Liver (tissue), 9 donors: ENCODE measurements around the gene RBX1. TPM values are rescaled to one million over a fixed set of nuclear protein-coding genes. Genes with fewer than 3 reads are reported as not detected.

Source experiments
- DNase-seq: peaks from one replicate; pipeline ENCODE4 v3.0.0-alpha.2; 2017; ENCODE audit warnings: low spot score
- H3K27ac ChIP-seq, 2 donors: one replicate each; pipeline ENCODE4 v1.7.0; 2013; ENCODE audit warnings: inconsistent platforms in 2 of 2, low read length in 2 of 2, control low read depth in 1 of 2, low read depth in 1 of 2, mild to moderate bottlenecking in 1 of 2
- H3K27me3 ChIP-seq, 4 donors: one replicate each; pipeline versions ENCODE4 v1.6.1 to v1.7.0; 2013; ENCODE audit warnings: low read length in 3 of 4, inconsistent platforms in 1 of 4, mild to moderate bottlenecking in 1 of 4, moderate library complexity in 1 of 4; ENCODE audit not compliant: control insufficient read depth in 4 of 4, insufficient read depth in 4 of 4
- H3K36me3 ChIP-seq, 4 donors: one replicate each; pipeline versions ENCODE4 v1.6.1 to v1.7.0; 2013; ENCODE audit warnings: low read length in 3 of 4, mild to moderate bottlenecking in 3 of 4, low read depth in 1 of 4, moderate library complexity in 1 of 4; ENCODE audit not compliant: control insufficient read depth in 4 of 4, insufficient read depth in 3 of 4
- H3K4me1 ChIP-seq, 4 donors: one replicate each; pipeline versions ENCODE4 v1.6.1 to v1.7.0; 2013; ENCODE audit warnings: low read length in 3 of 4, mild to moderate bottlenecking in 3 of 4, moderate library complexity in 1 of 4; ENCODE audit not compliant: control insufficient read depth in 4 of 4, insufficient read depth in 4 of 4
- H3K4me3 ChIP-seq, 3 donors: one replicate each; pipeline versions ENCODE4 v1.6.1 to v1.7.0; 2013; ENCODE audit warnings: low read length in 3 of 3, control low read depth in 1 of 3, low read depth in 1 of 3, mild to moderate bottlenecking in 1 of 3
- H3K9ac ChIP-seq, 2 donors: one replicate each; pipeline ENCODE4 v1.7.0; 2013; ENCODE audit warnings: low read length in 2 of 2, mild to moderate bottlenecking in 2 of 2, moderate library complexity in 2 of 2, control low read depth in 1 of 2, low read depth in 1 of 2
- H3K9me3 ChIP-seq, 4 donors: one replicate each; pipeline versions ENCODE4 v1.6.1 to v1.7.0; 2013; ENCODE audit warnings: low read length in 3 of 4; ENCODE audit not compliant: control insufficient read depth in 4 of 4
- ATF3 ChIP-seq: IDR thresholded peaks from 2 replicates; pipeline ENCODE4 v1.6.1; 2016; ENCODE audit warnings: antibody characterized with exemption
- CTCF ChIP-seq: fragments of 150-350 bp; IDR thresholded peaks from 2 replicates; pipeline ENCODE4 v1.5.1; 2017; ENCODE audit warnings: improper control_type of control experiment, low read depth, low read length; ENCODE audit not compliant: missing input control
- EGR1 ChIP-seq, 2 donors: IDR thresholded peaks; 2 replicates each; pipeline ENCODE4 v1.6.1; 2016 to 2018; ENCODE audit warnings: antibody characterized with exemption in 2 of 2, low read depth in 2 of 2
- FOXA1 ChIP-seq: IDR thresholded peaks from 2 replicates; pipeline ENCODE4 v1.6.1; 2016; ENCODE audit warnings: antibody characterized with exemption
- FOXA2 ChIP-seq: IDR thresholded peaks from 2 replicates; pipeline ENCODE4 v1.6.1; 2016; ENCODE audit warnings: antibody characterized with exemption
- GABPA ChIP-seq, 2 donors: IDR thresholded peaks in 1 of 2; conservative IDR thresholded peaks in 1 of 2; 2 replicates each; pipeline ENCODE4 v1.6.1; 2016; ENCODE audit warnings: antibody characterized with exemption in 2 of 2, mild to moderate bottlenecking in 1 of 2, moderate library complexity in 1 of 2
- HNF4A ChIP-seq, 2 donors: conservative IDR thresholded peaks; 2 replicates each; pipeline ENCODE4 v1.6.1; 2016; ENCODE audit warnings: antibody characterized with exemption in 2 of 2, mild to moderate bottlenecking in 2 of 2
- HNF4G ChIP-seq: IDR thresholded peaks from 2 replicates; pipeline ENCODE4 v1.6.1; 2016; ENCODE audit warnings: antibody characterized with exemption
- JUND ChIP-seq, 2 donors: IDR thresholded peaks; 2 replicates each; pipeline ENCODE4 v1.6.1; 2016; ENCODE audit warnings: antibody characterized with exemption in 2 of 2
- MAX ChIP-seq: IDR thresholded peaks from 2 replicates; pipeline ENCODE4 v1.6.1; 2016; ENCODE audit warnings: antibody characterized with exemption
- NR2F2 ChIP-seq: IDR thresholded peaks from 2 replicates; pipeline ENCODE4 v1.6.1; 2016; ENCODE audit warnings: antibody characterized with exemption
- RAD21 ChIP-seq, 2 donors: IDR thresholded peaks; 2 replicates each; pipeline ENCODE4 v1.6.1; 2016; ENCODE audit warnings: antibody characterized with exemption in 2 of 2, mild to moderate bottlenecking in 2 of 2
- REST ChIP-seq: IDR thresholded peaks from 2 replicates; pipeline ENCODE4 v1.6.1; 2016; ENCODE audit warnings: antibody characterized with exemption, mild to moderate bottlenecking
- RXRA ChIP-seq, 2 donors: IDR thresholded peaks; 2 replicates each; pipeline ENCODE4 v1.6.1; 2017 to 2018; ENCODE audit warnings: antibody characterized with exemption in 2 of 2, mild to moderate bottlenecking in 1 of 2
- SP1 ChIP-seq: IDR thresholded peaks from 2 replicates; pipeline ENCODE4 v1.6.1; 2018; ENCODE audit warnings: antibody characterized with exemption, mild to moderate bottlenecking
- TAF1 ChIP-seq: conservative IDR thresholded peaks from 2 replicates; pipeline ENCODE4 v1.6.1; 2016; ENCODE audit warnings: antibody characterized with exemption, mild to moderate bottlenecking
- YY1 ChIP-seq: IDR thresholded peaks from 2 replicates; pipeline ENCODE4 v1.6.1; 2016; ENCODE audit warnings: antibody characterized with exemption, mild to moderate bottlenecking
- ZBTB33 ChIP-seq: IDR thresholded peaks from 2 replicates; pipeline ENCODE4 v1.6.1; 2016; ENCODE audit warnings: antibody characterized with exemption
- WGBS: extraction: QIAGEN DNeasy Blood & Tissue Kit; methylation state at CpG from one replicate; pipeline ENCODE4 v1.1.7; 2013; 5-methylcytosine and 5-hydroxymethylcytosine counted together
- polyA plus RNA-seq, 2 donors: library from polyadenylated mRNA; stranded (reverse) in 1 of 2; unstranded in 1 of 2; fragments of 200-250 nt in 1 of 2; fragments of >200 nt in 1 of 2; fragmentation: Nextera tagmentation in 1 of 2; extraction: Ambion mirVana in 1 of 2; gene quantifications; one replicate each; pipeline versions ENCODE4 v1.2.1 to v1.2.3, GENCODE V29; 2013 to 2015
- total RNA-seq, 2 donors: library from RNA; depleted of rRNA; stranded (reverse); fragments of >200 nt; gene quantifications; one replicate each; pipeline ENCODE4 v1.2.3, GENCODE V29; 2014
- donor health status: healthy.
- donor health status: healthy.
- donor health status: healthy.
- donor health status: healthy.
- donor health status: healthy.

RBX1 gene
- total and polyA plus RNA-seq, 4 donors = 11.0 to 85.3 (median 46.0) TPM

GRCh38 chr22:40976866-40977700, 25.9 kb downstream of the RBX1 start (continued):
- no peak for TF ChIP-seq YY1
- TF ChIP-seq HNF4G = no peak
- no peak for TF ChIP-seq SP1
- no peak for TF ChIP-seq RXRA (IDR thresholded peaks at IDR 0.05)
- no peak for TF ChIP-seq RAD21 (IDR thresholded peaks at IDR 0.05)
- no peak for TF ChIP-seq HNF4A (conservative IDR thresholded peaks at IDR 0.05)
- no peak for TF ChIP-seq NR2F2
- no peak for TF ChIP-seq JUND (IDR thresholded peaks at IDR 0.05)
- no peak for TF ChIP-seq TAF1
- TF ChIP-seq FOXA1 = no peak

- Histone ChIP-seq H3K27me3 (no peaks in the 10 kb centered on the region), H3K4me3 (no peak overlapping the region), H3K36me3 (no peaks in the 10 kb centered on the region), H3K9ac (no peak overlapping the region), H3K4me1 (no peaks in the 10 kb centered on the region), H3K27ac (no peak overlapping the region), H3K9me3 (no peaks in the 10 kb centered on the region)
- 95% methylated on average over 7 of the region's 7 CpGs for WGBS
- TF ChIP-seq GABPA (IDR thresholded peaks at IDR 0.05 in 1 of 2, conservative IDR thresholded peaks at IDR 0.05 in 1 of 2) (no peak), ATF3 (no peak)
- DNase-seq = no peak
Observed at GRCh38 chr22:40979198-40979597, 28.0 kb downstream of the RBX1 start.

GRCh38 chr22:40979871-40980270, 28.7 kb downstream of the RBX1 start:
- 91% methylated on average over 8 of the region's 8 CpGs for WGBS

More at GRCh38 chr22:40979871-40980270, 28.7 kb downstream of the RBX1 start:
- Histone ChIP-seq H3K27ac (no peak overlapping the region), H3K9me3 (no peaks in the 10 kb centered on the region), H3K4me1 (no peaks in the 10 kb centered on the region), H3K36me3 (no peaks in the 10 kb centered on the region), H3K4me3 (no peak overlapping the region), H3K9ac (no peak overlapping the region), H3K27me3 (no peaks in the 10 kb centered on the region)
- DNase-seq = no peak
- TF ChIP-seq TAF1 = no peak
- no peak for TF ChIP-seq MAX
- TF ChIP-seq RAD21 (IDR thresholded peaks at IDR 0.05) = no peak
- no peak for TF ChIP-seq FOXA2
- no peak for TF ChIP-seq ZBTB33
- TF ChIP-seq FOXA1 = no peak
- TF ChIP-seq EGR1 (IDR thresholded peaks at IDR 0.05; ENCODE audit: low read depth in 2 of 2) = no peak
- TF ChIP-seq SP1 = no peak
- TF ChIP-seq NR2F2 = no peak
- no peak for TF ChIP-seq GABPA (IDR thresholded peaks at IDR 0.05 in 1 of 2, conservative IDR thresholded peaks at IDR 0.05 in 1 of 2)
- TF ChIP-seq CTCF = no peak
- TF ChIP-seq HNF4G = no peak
- no peak for TF ChIP-seq HNF4A (conservative IDR thresholded peaks at IDR 0.05)
- TF ChIP-seq RXRA (IDR thresholded peaks at IDR 0.05) = no peak
- no peak for TF ChIP-seq REST
- no peak for TF ChIP-seq JUND (IDR thresholded peaks at IDR 0.05)
- no peak for TF ChIP-seq ATF3
- TF ChIP-seq YY1 = no peak
